ENCODE measurements around the gene RUNX1. TPM values are rescaled to one million over a fixed set of nuclear protein-coding genes. Genes with fewer than 3 reads are reported as not detected.

Gene RUNX1
- total and polyA plus RNA-seq, 7 experiments from 2014 or later = 27.9 to 154 (median 85.1) TPM

GRCh38 chr21:35020902-35021301 lies 28.2 kb downstream of the RUNX1 start:
- no peaks in the 10 kb centered on the region for H3K27me3 Mint-ChIP-seq
- peaks cover 67 to 72% of the 10 kb centered on the region in 2 donors for H3K4me1 ChIP-seq (ENCODE audit: control insufficient read depth in 2 of 2, insufficient read depth in 2 of 2, low read length in 2 of 2)
- H3K36me3 Mint-ChIP-seq = peaks cover 0 to 40% (median 17%) of the 10 kb centered on the region in 5 donors
- no peaks in the 10 kb centered on the region for H3K27me3 ChIP-seq (ENCODE audit: control insufficient read depth in 2 of 2, insufficient read depth in 2 of 2, low read length in 2 of 2)
- intact Hi-C loops (cut with micrococcal nuclease) = no loop called here
- ATAC-seq = no peak
- peak overlapping the region; percentile 6 for H3K27ac ChIP-seq (ENCODE audit: low read depth, low read length)
- H3K9me3 Mint-ChIP-seq = peaks cover 0 to 2% (median 0%) of the 10 kb centered on the region in 11 donors
- CTCF ChIA-PET = interaction anchor here (0.8 to 1.1 kb wide), 5 partner anchors 53 to 380 kb away, joined by 3 read pairs; no protein-coding TSS in a partner anchor
- H3K36me3 ChIP-seq (ENCODE audit: control insufficient read depth in 2 of 3, insufficient read depth in 3 of 3, low read length in 3 of 3) = peaks cover 0 to 13% (median 0%) of the 10 kb centered on the region in 3 experiments
- POLR2A ChIA-PET = interaction anchor here (1.0 to 4.2 kb wide), 8 partner anchors 12 to 85 kb away, joined by 3 to 39 read pairs (median 6); no protein-coding TSS in a partner anchor
- H3K27ac Mint-ChIP-seq = peak overlapping the region in 7 of 9 donors; percentile 55 to 89 (median 78)
- H3K4me3 Mint-ChIP-seq = peak overlapping the region in 5 of 10 donors; percentile 16 to 81 (median 45)
- H3K4me3 ChIP-seq (ENCODE audit: low read length) = no peak overlapping the region
- no peak for DNase-seq
- H3K9me3 ChIP-seq (ENCODE audit: control insufficient read depth in 2 of 3, low read length in 3 of 3) = no peaks in the 10 kb centered on the region
- H3K4me1 Mint-ChIP-seq = peaks cover 76 to 97% (median 94%) of the 10 kb centered on the region in 7 donors

- POLR2A ChIA-PET = interaction anchor here (1.4 to 4.2 kb wide), 2 partner anchors 13 to 26 kb away, joined by 4 to 39 read pairs; no protein-coding TSS in a partner anchor
- peaks cover 76 to 97% (median 94%) of the 10 kb centered on the region in 7 donors for H3K4me1 Mint-ChIP-seq
- H3K4me1 ChIP-seq (ENCODE audit: control insufficient read depth in 2 of 2, insufficient read depth in 2 of 2, low read length in 2 of 2) = peaks cover 67 to 72% of the 10 kb centered on the region in 2 donors
Observed at GRCh38 chr21:35020436-35020835, 28.7 kb downstream of the RUNX1 start.

GRCh38 chr21:35019631-35020032 lies 29.5 kb downstream of the RUNX1 start:
- Histone ChIP-seq H3K9me3 (ENCODE audit: control insufficient read depth in 2 of 3, low read length in 3 of 3) (no peaks in the 10 kb centered on the region), H3K27me3 (ENCODE audit: control insufficient read depth in 2 of 2, insufficient read depth in 2 of 2, low read length in 2 of 2) (no peaks in the 10 kb centered on the region), H3K4me1 (ENCODE audit: control insufficient read depth in 2 of 2, insufficient read depth in 2 of 2, low read length in 2 of 2) (peaks cover 67 to 72% of the 10 kb centered on the region in 2 donors), H3K27ac (ENCODE audit: low read depth, low read length) (no peak overlapping the region), H3K4me3 (ENCODE audit: low read length) (no peak overlapping the region), H3K36me3 (ENCODE audit: control insufficient read depth in 2 of 3, insufficient read depth in 3 of 3, low read length in 3 of 3) (peaks cover 0 to 13% (median 0%) of the 10 kb centered on the region in 3 experiments)
- no peak for ATAC-seq
- peaks cover 74 to 97% (median 94%) of the 10 kb centered on the region in 7 donors for H3K4me1 Mint-ChIP-seq
- DNase-seq = no peak
- ChIA-PET CTCF (interaction anchor here (0.5 to 0.6 kb wide), 2 partner anchors 27 to 1121 kb away, joined by 3 to 4 read pairs; no protein-coding TSS in a partner anchor), POLR2A (interaction anchor here (4.2 kb wide), 1 partner anchor 27 kb away, joined by 39 read pairs; no protein-coding TSS in a partner anchor)
- intact Hi-C loops (cut with micrococcal nuclease) = no loop called here
- H3K27ac Mint-ChIP-seq = peak overlapping the region in 7 of 9 donors; percentile 4 to 83 (median 63)
- H3K9me3 Mint-ChIP-seq = peaks cover 0 to 2% (median 0%) of the 10 kb centered on the region in 11 donors
- no peaks in the 10 kb centered on the region for H3K27me3 Mint-ChIP-seq
- H3K36me3 Mint-ChIP-seq = peaks cover 0 to 49% (median 22%) of the 10 kb centered on the region in 5 donors
- peak overlapping the region in 2 of 10 donors; percentile 24 to 81 for H3K4me3 Mint-ChIP-seq

More at GRCh38 chr21:35020436-35020835, 28.7 kb downstream of the RUNX1 start:
- peak overlapping the region; percentile 55 to 93 (median 78) for H3K27ac Mint-ChIP-seq
- Histone ChIP-seq H3K27me3 (ENCODE audit: control insufficient read depth in 2 of 2, insufficient read depth in 2 of 2, low read length in 2 of 2) (no peaks in the 10 kb centered on the region), H3K36me3 (ENCODE audit: control insufficient read depth in 2 of 3, insufficient read depth in 3 of 3, low read length in 3 of 3) (peaks cover 0 to 13% (median 0%) of the 10 kb centered on the region in 3 experiments), H3K9me3 (ENCODE audit: control insufficient read depth in 2 of 3, low read length in 3 of 3) (no peaks in the 10 kb centered on the region), H3K4me3 (ENCODE audit: low read length) (no peak overlapping the region), H3K27ac (ENCODE audit: low read depth, low read length) (peak overlapping the region; percentile 6)
- H3K36me3 Mint-ChIP-seq = peaks cover 0 to 44% (median 18%) of the 10 kb centered on the region in 5 donors
- H3K4me3 Mint-ChIP-seq = peak overlapping the region in 8 of 10 donors; percentile 1 to 81 (median 42)
- intact Hi-C loops (cut with micrococcal nuclease) = no loop called here
- H3K9me3 Mint-ChIP-seq = peaks cover 0 to 2% (median 0%) of the 10 kb centered on the region in 11 donors
- H3K27me3 Mint-ChIP-seq = no peaks in the 10 kb centered on the region
- CTCF ChIA-PET = no interaction called here
- ATAC-seq = peak; percentile 49
- DNase-seq = peak in 1 of 9 donors; percentile 42

GRCh38 chr21:35017256-35017655 lies 31.8 kb downstream of the RUNX1 start:
- Mint-ChIP-seq H3K4me1 (peaks cover 68 to 98% (median 94%) of the 10 kb centered on the region in 7 donors), H3K27ac (peak overlapping the region in 8 of 9 donors; percentile 37 to 87 (median 74)), H3K27me3 (no peaks in the 10 kb centered on the region), H3K36me3 (peaks cover 0 to 48% (median 12%) of the 10 kb centered on the region in 5 donors), H3K9me3 (no peaks in the 10 kb centered on the region), H3K4me3 (peak overlapping the region in 2 of 10 donors; percentile 8 to 33)
- Histone ChIP-seq H3K4me3 (ENCODE audit: low read length) (no peak overlapping the region), H3K27ac (ENCODE audit: low read depth, low read length) (no peak overlapping the region), H3K9me3 (ENCODE audit: control insufficient read depth in 2 of 3, low read length in 3 of 3) (no peaks in the 10 kb centered on the region), H3K36me3 (ENCODE audit: control insufficient read depth in 2 of 3, insufficient read depth in 3 of 3, low read length in 3 of 3) (peaks cover 0 to 13% (median 0%) of the 10 kb centered on the region in 3 experiments), H3K4me1 (ENCODE audit: control insufficient read depth in 2 of 2, insufficient read depth in 2 of 2, low read length in 2 of 2) (peaks cover 55 to 65% of the 10 kb centered on the region in 2 donors), H3K27me3 (ENCODE audit: control insufficient read depth in 2 of 2, insufficient read depth in 2 of 2, low read length in 2 of 2) (no peaks in the 10 kb centered on the region)
- intact Hi-C loops (cut with micrococcal nuclease) = loop anchor here in 1 of 2 donors (1.0 kb wide), 1 partner anchor 9 kb away; no protein-coding TSS in a partner anchor
- ChIA-PET POLR2A (interaction anchor here (1.1 to 1.4 kb wide), 2 partner anchors 34 to 84 kb away, joined by 3 to 6 read pairs; no protein-coding TSS in a partner anchor), CTCF (no interaction called here)
- DNase-seq (no peak), ATAC-seq (no peak)

GRCh38 chr21:35016517-35017188 lies 32.4 kb downstream of the RUNX1 start:
- Mint-ChIP-seq H3K4me1 (peaks cover 68 to 98% (median 94%) of the 10 kb centered on the region in 7 donors), H3K9me3 (no peaks in the 10 kb centered on the region), H3K27ac (peak overlapping the region in 8 of 9 donors; percentile 37 to 87 (median 74)), H3K36me3 (peaks cover 0 to 44% (median 12%) of the 10 kb centered on the region in 5 donors), H3K4me3 (peak overlapping the region in 4 of 10 donors; percentile 13 to 79 (median 43)), H3K27me3 (no peaks in the 10 kb centered on the region)
- intact Hi-C loops (cut with micrococcal nuclease) = loop anchor here in 1 of 2 donors (1.0 kb wide), 1 partner anchor 10 kb away; no protein-coding TSS in a partner anchor
- Histone ChIP-seq H3K36me3 (ENCODE audit: control insufficient read depth in 2 of 3, insufficient read depth in 3 of 3, low read length in 3 of 3) (peaks cover 0 to 10% (median 0%) of the 10 kb centered on the region in 3 experiments), H3K4me3 (ENCODE audit: low read length) (no peak overlapping the region), H3K27ac (ENCODE audit: low read depth, low read length) (peak overlapping the region; percentile 43), H3K27me3 (ENCODE audit: control insufficient read depth in 2 of 2, insufficient read depth in 2 of 2, low read length in 2 of 2) (no peaks in the 10 kb centered on the region), H3K4me1 (ENCODE audit: control insufficient read depth in 2 of 2, insufficient read depth in 2 of 2, low read length in 2 of 2) (peaks cover 49 to 65% of the 10 kb centered on the region in 2 donors), H3K9me3 (ENCODE audit: control insufficient read depth in 2 of 3, low read length in 3 of 3) (no peaks in the 10 kb centered on the region)
- DNase-seq = no peak
- CTCF ChIA-PET = interaction anchor here (0.8 kb wide), 1 partner anchor 17 kb away, joined by 3 read pairs; no protein-coding TSS in a partner anchor
- POLR2A ChIA-PET = interaction anchor here (1.4 to 1.7 kb wide), 3 partner anchors 8 to 34 kb away, joined by 3 to 6 read pairs (median 6); no protein-coding TSS in a partner anchor
- ATAC-seq = no peak

- H3K36me3 Mint-ChIP-seq = peaks cover 0 to 44% (median 12%) of the 10 kb centered on the region in 5 donors
- H3K9me3 Mint-ChIP-seq = no peaks in the 10 kb centered on the region
- H3K9me3 ChIP-seq (ENCODE audit: control insufficient read depth in 2 of 3, low read length in 3 of 3) = no peaks in the 10 kb centered on the region
- ChIA-PET POLR2A (interaction anchor here (0.9 to 2.4 kb wide), 5 partner anchors 9 to 48 kb away, joined by 3 to 11 read pairs (median 3); no protein-coding TSS in a partner anchor), CTCF (interaction anchor here (0.8 kb wide), 1 partner anchor 16 kb away, joined by 3 read pairs; no protein-coding TSS in a partner anchor)
- ATAC-seq (no peak), DNase-seq (no peak)
- H3K4me3 ChIP-seq (ENCODE audit: low read length) = no peak overlapping the region
- H3K27ac Mint-ChIP-seq = peak overlapping the region in 7 of 9 donors; percentile 37 to 87 (median 75)
- peaks cover 68 to 98% (median 94%) of the 10 kb centered on the region in 7 donors for H3K4me1 Mint-ChIP-seq
- H3K27me3 Mint-ChIP-seq = no peaks in the 10 kb centered on the region
- intact Hi-C loops (cut with micrococcal nuclease) = no loop called here
- H3K27ac ChIP-seq (ENCODE audit: low read depth, low read length) = no peak overlapping the region
- H3K36me3 ChIP-seq (ENCODE audit: control insufficient read depth in 2 of 3, insufficient read depth in 3 of 3, low read length in 3 of 3) = peaks cover 0 to 8% (median 0%) of the 10 kb centered on the region in 3 experiments
- H3K4me3 Mint-ChIP-seq = peak overlapping the region in 5 of 10 donors; percentile 2 to 79 (median 29)
- peaks cover 43 to 65% of the 10 kb centered on the region in 2 donors for H3K4me1 ChIP-seq (ENCODE audit: control insufficient read depth in 2 of 2, insufficient read depth in 2 of 2, low read length in 2 of 2)
- no peaks in the 10 kb centered on the region for H3K27me3 ChIP-seq (ENCODE audit: control insufficient read depth in 2 of 2, insufficient read depth in 2 of 2, low read length in 2 of 2)
Observed at GRCh38 chr21:35016071-35016470, 33.0 kb downstream of the RUNX1 start.

Measured in naive thymus-derived CD4-positive, alpha-beta T cell (primary cell).